K562 (cell line): ENCODE data around the gene GPER1. TPM values are rescaled to one million over a fixed set of nuclear protein-coding genes. Genes with fewer than 3 reads are reported as not detected.
A peak's percentile ranks its signal among the peaks of the same experiment; 100 is the strongest.

Source experiments
- ATAC-seq: fragments of 200-7000 bp; cut with Tn5 transposase; 3 replicates; pipeline ENCODE4 v1.9.1; 2020; ENCODE audit warnings: moderate library complexity
- BruUV-seq: library from RNA; stranded (reverse); fragments of 400-500 nt; replicated peaks from 2 replicates; lab custom pipeline; 2021; lab: Mats Ljungman, UMichigan
- CTCF ChIA-PET: fragments of 300-600 bp; formaldehyde crosslinking; extraction: SDS; loops from one replicate; lab custom pipeline; 2021; ENCODE audit warnings: low intra/inter-chr PET ratio; lab: Yijun Ruan, JAX
- POLR2A ChIA-PET: fragments of 300-600, 350-650 bp; sonication (Branson Sonifier 250); formaldehyde crosslinking; extraction: SDS; loops from one replicate; lab custom pipeline; 2021; ENCODE audit warnings: antibody characterized with exemption, inconsistent platforms; lab: Yijun Ruan, JAX
- DNase-seq, 4 experiments: peaks; one replicate each; pipeline versions ENCODE4 v3.0.0 to v3.0.0-alpha.2; 2011 to 2018; ENCODE audit warnings: low spot score in 3 of 4, mixed read lengths in 3 of 4; ENCODE audit errors: extremely low read depth in 1 of 4
- FAIRE-seq: peaks from 2 replicates; lab custom pipeline; 2011; peaks lifted over from hg19 to GRCh38; lab: Jason Lieb, UNC
- H2AFZ ChIP-seq: 2 replicates; pipeline ENCODE4 v1.6.0; 2011; ENCODE audit warnings: low read depth, low read length, control low read depth, inconsistent platforms
- H3K27ac ChIP-seq: fragments of 200-600 bp; 3 replicates; pipeline ENCODE4 v1.8.0; 2011; ENCODE audit warnings: low read depth, mild to moderate bottlenecking, control low read depth, inconsistent platforms, low read length, moderate library complexity, mixed read lengths; ENCODE audit errors: extremely low read depth
- H3K27me3 ChIP-seq, 2 experiments: fragments of 300-600 bp in 1 of 2; 2 replicates in 1 of 2; 3 replicates in 1 of 2; pipeline versions ENCODE4 v1.6.0 to v1.8.0; 2011; ENCODE audit warnings: inconsistent platforms in 2 of 2, low read length in 2 of 2, mild to moderate bottlenecking in 1 of 2, mixed read lengths in 1 of 2, moderate library complexity in 1 of 2; ENCODE audit not compliant: control insufficient read depth in 2 of 2, insufficient read depth in 2 of 2
- H3K36me3 ChIP-seq: fragments of 300-600 bp; 3 replicates; pipeline ENCODE4 v1.8.0; 2011; ENCODE audit warnings: mild to moderate bottlenecking, low read length, inconsistent platforms; ENCODE audit not compliant: control insufficient read depth, insufficient read depth
- H3K4me1 ChIP-seq, 2 experiments: fragments of 200-600 bp in 1 of 2; replicated peaks in 1 of 2; 2 replicates in 1 of 2; 3 replicates in 1 of 2; pipeline versions ENCODE4 v1.5.1 to v1.8.0; 2011; ENCODE audit warnings: inconsistent platforms in 2 of 2, low read length in 2 of 2, mild to moderate bottlenecking in 1 of 2, mixed read lengths in 1 of 2, moderate library complexity in 1 of 2; ENCODE audit not compliant: control insufficient read depth in 2 of 2, insufficient read depth in 2 of 2
- H3K4me2 ChIP-seq: 2 replicates; pipeline ENCODE4 v1.6.1; 2011; ENCODE audit warnings: low read length, control low read depth, inconsistent platforms, mixed read lengths; ENCODE audit not compliant: insufficient read depth
- H3K4me3 ChIP-seq: fragments of 200-600 bp; sonication (generic), shearing (Covaris generic); 2 replicates; pipeline ENCODE4 v1.5.1; 2016; ENCODE audit warnings: control low read depth, inconsistent platforms
- H3K79me2 ChIP-seq: fragments of 200-600 bp; 3 replicates; pipeline ENCODE4 v1.8.0; 2011; ENCODE audit warnings: low read length, inconsistent platforms; ENCODE audit not compliant: control insufficient read depth, insufficient read depth
- H3K9ac ChIP-seq, 2 experiments: 2 replicates each; pipeline versions ENCODE4 v1.6.0 to v1.6.1; 2011; ENCODE audit warnings: low read depth in 2 of 2, low read length in 2 of 2, control low read depth in 1 of 2, inconsistent platforms in 1 of 2, mild to moderate bottlenecking in 1 of 2, mixed read lengths in 1 of 2; ENCODE audit not compliant: insufficient read depth in 1 of 2
- H3K9me1 ChIP-seq: one replicate; pipeline ENCODE4 v1.6.0; 2011; ENCODE audit warnings: inconsistent platforms, mild to moderate bottlenecking, low read length, moderate library complexity; ENCODE audit not compliant: control insufficient read depth, insufficient read depth
- H3K9me3 ChIP-seq: replicated peaks from 2 replicates; pipeline ENCODE4 v1.5.1; 2011; ENCODE audit warnings: low read depth, low read length, inconsistent platforms; ENCODE audit not compliant: control insufficient read depth, insufficient read depth
- H4K20me1 ChIP-seq: replicated peaks from 2 replicates; pipeline ENCODE4 v1.6.1; 2011; ENCODE audit warnings: low read length, inconsistent platforms, mixed read lengths; ENCODE audit not compliant: control insufficient read depth, insufficient read depth
- ATF6 ChIP-seq: sonication (generic); formaldehyde crosslinking; IDR thresholded peaks from 2 replicates; pipeline ENCODE4 v1.4.0; 2020; ENCODE audit warnings: mild to moderate bottlenecking, missing genetic modification reagents
- NCOR1 ChIP-seq: fragments of 450-650 bp; IDR thresholded peaks from 2 replicates; pipeline ENCODE4 v1.6.1; 2016; ENCODE audit warnings: mild to moderate bottlenecking, moderate library complexity
- TEAD2 ChIP-seq: fragments of 450-650 bp; IDR thresholded peaks from 2 replicates; pipeline ENCODE4 v1.6.1; 2016; ENCODE audit warnings: missing genetic modification characterization, control low read depth, missing compliant biosample characterization
- ZBTB7A ChIP-seq: IDR thresholded peaks from 2 replicates; pipeline ENCODE4 v1.6.1; 2011; ENCODE audit warnings: low read depth, mild to moderate bottlenecking, low read length, moderate library complexity, borderline replicate concordance; ENCODE audit not compliant: control insufficient read depth
- ZNF121 ChIP-seq: sonication (generic); formaldehyde crosslinking; conservative IDR thresholded peaks from 2 replicates; pipeline ENCODE4 v1.8.0; 2022; ENCODE audit warnings: missing genetic modification reagents
- ZNF133 ChIP-seq: fragments of 250-450 bp; sonication (Bioruptor Pico); IDR thresholded peaks from 2 replicates; pipeline ENCODE4 v1.4.0; 2020; ENCODE audit warnings: mild to moderate bottlenecking
- ZNF282 ChIP-seq: sonication (generic); formaldehyde crosslinking; IDR thresholded peaks from 2 replicates; pipeline ENCODE4 v1.8.1; 2023; ENCODE audit warnings: missing genetic modification reagents
- WGBS: fragments of 100-300 bp; shearing (Covaris generic); methylation state at CpG from one replicate; pipeline ENCODE4 v1.1.6; 2016; ENCODE audit warnings: low coverage, mixed read lengths; ENCODE audit not compliant: insufficient coverage; ENCODE audit errors: missing lambda C conversion rate; 5-methylcytosine and 5-hydroxymethylcytosine counted together
- in situ Hi-C: fragments of 300-500 bp; cut with MboI; formaldehyde crosslinking; loops from 4 replicates; pipeline ENCODE4 v1.15.0; 2018; ENCODE audit warnings: inconsistent platforms, mixed read lengths
- intact Hi-C: fragments of 100-400 bp; cut with micrococcal nuclease; formaldehyde crosslinking; loops from 2 replicates; pipeline ENCODE4 v1.14.2; 2022
- polyA plus RNA-seq, 8 experiments: library from polyadenylated mRNA; depleted of rRNA in 4 of 8; stranded (reverse) in 5 of 8; unstranded in 3 of 8; fragments of >200 nt; fragmentation: Nextera tagmentation in 2 of 8; fragmentation: Illumina TruSeq in 1 of 8; extraction: Ambion mirVana in 2 of 8; extraction: Trizol in 1 of 8; gene quantifications; 2 replicates each; pipeline versions ENCODE4 v1.2.1 to v1.2.3, GENCODE V29; 2011 to 2014; ENCODE audit warnings: inconsistent platforms in 1 of 8, missing spikeins in 1 of 8
- total RNA-seq, 7 experiments: library from RNA; depleted of rRNA in 6 of 7; stranded (reverse); fragments of >200 nt in 6 of 7; fragmentation: Illumina TruSeq in 2 of 7; extraction: Trizol in 2 of 7; gene quantifications; 2 replicates each; pipeline versions ENCODE4 v1.2.1 to v1.2.3, GENCODE V29; 2011 to 2021; ENCODE audit warnings: low replicate concordance in 1 of 7

Gene GPER1
- total and polyA plus RNA-seq, 9 of the 15 experiments (the other 6 are each of a cell fraction or from before 2014, with no cell fraction given) = 0.04 to 0.09 (median 0.08) TPM; not detected in 6

- no peaks in the 10 kb centered on the region for H3K9me3 ChIP-seq
- TF ChIP-seq ZNF133 = no peak
- no peak for TF ChIP-seq NCOR1
- TF ChIP-seq TEAD2 = no peak
- no peak for TF ChIP-seq ATF6
- no peak for TF ChIP-seq ZNF282
- no peak for TF ChIP-seq ZNF121 (CRISPR knock-in tag)
- no peak for TF ChIP-seq ZBTB7A
- H3K9me1 ChIP-seq = no peaks in the 10 kb centered on the region
- no peak for FAIRE-seq
- H3K27me3 ChIP-seq = no peaks in the 10 kb centered on the region
- H3K36me3 ChIP-seq = no peaks in the 10 kb centered on the region; the same call in 2 of the 3 replicates
- intact Hi-C loops = no loop called here
- H4K20me1 ChIP-seq = no peaks in the 10 kb centered on the region
- no peak for DNase-seq
- in situ Hi-C loops = no loop called here
- no peaks in the 10 kb centered on the region for H3K79me2 ChIP-seq
- no peak overlapping the region for H3K4me3 ChIP-seq
- ATAC-seq = no peak
- 87% methylated on average over 19 of the region's 20 CpGs for WGBS
- H3K27ac ChIP-seq = no peak overlapping the region
- H2AFZ ChIP-seq = no peak overlapping the region
- H3K9ac ChIP-seq = peak overlapping the region in 1 of 2 experiments; percentile 4; a peak in 2 of 4 replicates
- ChIA-PET CTCF (no interaction called here), POLR2A (interaction anchor here (1.4 kb wide), 1 partner anchor 9 kb away, joined by 6 read pairs; no protein-coding TSS in a partner anchor)
- peaks cover 0 to 63% of the 10 kb centered on the region in 2 experiments; a peak in 2 of 5 replicates for H3K4me1 ChIP-seq
- H3K4me2 ChIP-seq = no peak overlapping the region
- no TSS peak for BruUV-seq
Observed at GRCh38 chr7:1081336-1081735, 6.6 kb upstream of the GPER1 start.
